Mesenchymal stem cell (in vitro differentiated cells and primary cell): Measurements from ENCODE around the gene SMURF2.
A peak's percentile ranks its signal among the peaks of the same experiment; 100 is the strongest.
"Not testable (repeated sequence)": the region's sequence is repeated elsewhere in the genome, so short reads cannot be mapped to it uniquely, and the experiment has no call there.

ENCODE experiments used
- DNase-seq: peaks from one replicate; pipeline ENCODE4 v3.0.0-alpha.2; 2013
- H2AFZ ChIP-seq: one replicate; pipeline ENCODE4 v1.6.1; 2013; ENCODE audit warnings: low read depth, mild to moderate bottlenecking, control low read depth, inconsistent platforms, low read length, moderate library complexity
- H2AK5ac ChIP-seq: 2 replicates; pipeline ENCODE4 v1.6.1; 2013; ENCODE audit warnings: low read length, moderate library complexity, mild to moderate bottlenecking, inconsistent platforms; ENCODE audit not compliant: severe bottlenecking
- H2BK120ac ChIP-seq: one replicate; pipeline ENCODE4 v1.6.1; 2013; ENCODE audit warnings: low read depth, mild to moderate bottlenecking, inconsistent platforms, low read length, moderate library complexity
- H2BK12ac ChIP-seq, 2 experiments: one replicate each; pipeline ENCODE4 v1.6.1; 2013; ENCODE audit warnings: inconsistent platforms in 2 of 2, low read length in 2 of 2, mild to moderate bottlenecking in 2 of 2, moderate library complexity in 2 of 2, control low read depth in 1 of 2
- H2BK15ac ChIP-seq: one replicate; pipeline ENCODE4 v1.6.1; 2013; ENCODE audit warnings: mild to moderate bottlenecking, low read depth, inconsistent platforms; ENCODE audit not compliant: poor library complexity, severe bottlenecking
- H2BK5ac ChIP-seq: 2 replicates; pipeline ENCODE4 v1.6.1; 2013; ENCODE audit warnings: low read depth, mild to moderate bottlenecking, low read length, control low read depth, inconsistent platforms; ENCODE audit not compliant: poor library complexity, severe bottlenecking
- H3K14ac ChIP-seq, 2 experiments: one replicate each; pipeline ENCODE4 v1.6.1; 2013; ENCODE audit warnings: inconsistent platforms in 2 of 2, low read length in 2 of 2, control low read depth in 1 of 2, mild to moderate bottlenecking in 1 of 2, moderate library complexity in 1 of 2
- H3K18ac ChIP-seq, 2 experiments: one replicate each; pipeline ENCODE4 v1.6.1; 2013; ENCODE audit warnings: inconsistent platforms in 2 of 2, low read length in 2 of 2, control low read depth in 1 of 2, low read depth in 1 of 2, mild to moderate bottlenecking in 1 of 2
- H3K23ac ChIP-seq, 2 experiments: one replicate each; pipeline ENCODE4 v1.6.1; 2013; ENCODE audit warnings: inconsistent platforms in 2 of 2, low read length in 2 of 2, mild to moderate bottlenecking in 2 of 2, moderate library complexity in 2 of 2, control low read depth in 1 of 2
- H3K27ac ChIP-seq: 2 replicates; pipeline ENCODE4 v1.5.1; 2013; ENCODE audit warnings: mild to moderate bottlenecking, moderate library complexity, low read length, control low read depth, inconsistent platforms; ENCODE audit not compliant: poor library complexity, severe bottlenecking
- H3K27me3 ChIP-seq, 2 experiments: 2 replicates each; pipeline versions ENCODE4 v1.6.1 to v1.7.0; 2013; ENCODE audit warnings: low read length in 2 of 2, mild to moderate bottlenecking in 2 of 2, moderate library complexity in 2 of 2, control low read depth in 1 of 2, inconsistent platforms in 1 of 2; ENCODE audit not compliant: control insufficient read depth in 1 of 2, insufficient read depth in 1 of 2
- H3K36me3 ChIP-seq, 2 experiments: 2 replicates each; pipeline versions ENCODE4 v1.6.1 to v1.7.0; 2013; ENCODE audit warnings: low read length in 2 of 2, control low read depth in 1 of 2, inconsistent platforms in 1 of 2, low read depth in 1 of 2, mild to moderate bottlenecking in 1 of 2; ENCODE audit not compliant: insufficient read depth in 2 of 2, control insufficient read depth in 1 of 2
- H3K4ac ChIP-seq, 2 experiments: one replicate each; pipeline ENCODE4 v1.6.1; 2013; ENCODE audit warnings: inconsistent platforms in 2 of 2, low read length in 2 of 2, mild to moderate bottlenecking in 2 of 2, moderate library complexity in 2 of 2, control low read depth in 1 of 2, low read depth in 1 of 2
- H3K4me1 ChIP-seq: 2 replicates; pipeline ENCODE4 v1.6.1; 2013; ENCODE audit warnings: low read depth, low read length, control low read depth; ENCODE audit not compliant: control insufficient read depth, insufficient read depth
- H3K4me2 ChIP-seq: 2 replicates; pipeline ENCODE4 v1.6.1; 2013; ENCODE audit warnings: low read length, mild to moderate bottlenecking, inconsistent platforms; ENCODE audit not compliant: poor library complexity, severe bottlenecking
- H3K4me3 ChIP-seq, 2 experiments: 2 replicates each; pipeline versions ENCODE4 v1.5.1 to v1.7.0; 2013; ENCODE audit warnings: low read length in 2 of 2, mild to moderate bottlenecking in 2 of 2, control low read depth in 1 of 2, low read depth in 1 of 2; ENCODE audit not compliant: insufficient read depth in 1 of 2
- H3K79me1 ChIP-seq: replicated peaks from 2 replicates; pipeline ENCODE4 v1.6.1; 2013; ENCODE audit warnings: mild to moderate bottlenecking, control low read depth, low read length, inconsistent platforms; ENCODE audit not compliant: poor library complexity, severe bottlenecking
- H3K9ac ChIP-seq: 2 replicates; pipeline ENCODE4 v1.7.0; 2013; ENCODE audit warnings: mild to moderate bottlenecking, low read length, moderate library complexity
- H3K9me3 ChIP-seq: 2 replicates; pipeline ENCODE4 v1.7.0; 2013; ENCODE audit warnings: mild to moderate bottlenecking, low read length; ENCODE audit not compliant: control insufficient read depth
- H4K8ac ChIP-seq: one replicate; pipeline ENCODE4 v1.6.1; 2013; ENCODE audit warnings: inconsistent platforms, mild to moderate bottlenecking, low read length, moderate library complexity
- H4K91ac ChIP-seq: one replicate; pipeline ENCODE4 v1.6.1; 2013; ENCODE audit warnings: mild to moderate bottlenecking, low read length, inconsistent platforms
- WGBS: methylation state at CpG from one replicate; pipeline ENCODE4 v1.1.7; 2013; ENCODE audit warnings: mixed read lengths; 5-methylcytosine and 5-hydroxymethylcytosine counted together

Gene SMURF2

DNA sequence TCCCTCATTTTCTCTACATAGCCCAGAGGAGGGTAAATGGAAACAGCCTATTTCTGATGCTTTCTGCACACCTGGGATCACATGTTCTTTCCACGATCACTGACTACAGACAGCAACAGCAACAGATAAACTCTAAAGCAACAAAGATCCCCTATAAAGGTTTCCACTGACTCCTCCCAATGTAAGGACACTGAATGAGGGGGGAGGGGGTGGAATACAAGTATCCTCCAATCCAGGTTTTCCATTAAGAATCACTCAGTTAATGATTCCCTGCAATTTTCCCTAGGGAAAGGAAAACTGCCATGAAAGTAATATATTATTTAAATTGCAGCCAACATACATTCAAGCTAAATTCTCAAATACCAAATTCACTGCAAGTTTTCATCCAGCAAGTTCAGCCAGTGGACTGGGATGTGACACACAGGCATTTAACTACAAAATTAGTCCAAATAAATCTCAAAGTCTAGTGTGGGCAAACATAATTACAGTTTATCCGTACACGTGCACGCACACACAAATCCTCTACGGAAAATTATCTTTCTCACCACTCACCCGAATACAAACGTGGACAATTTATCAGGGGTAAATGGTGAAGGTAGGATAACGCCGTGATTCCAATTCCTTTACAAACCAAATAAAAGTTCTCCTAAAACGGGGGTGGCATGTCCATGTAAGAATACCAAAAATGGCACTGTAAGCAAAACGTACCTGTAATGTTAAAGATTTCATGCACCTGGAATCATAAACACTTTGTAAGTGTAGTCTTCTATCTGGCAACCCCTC, 1.7 kb downstream of the SMURF2 start:
- not testable (repeated sequence) for H3K27me3 ChIP-seq, H4K8ac ChIP-seq, H2AK5ac ChIP-seq, H2BK15ac ChIP-seq, H2BK120ac ChIP-seq, H3K4ac ChIP-seq, H2BK5ac ChIP-seq, H3K79me1 ChIP-seq, H3K14ac ChIP-seq, H3K9me3 ChIP-seq, H2AFZ ChIP-seq, H3K23ac ChIP-seq, H2BK12ac ChIP-seq, H4K91ac ChIP-seq, H3K36me3 ChIP-seq
- peak; percentile 82 for DNase-seq
- Histone ChIP-seq H3K27ac (peak overlapping the region; percentile 81), H3K18ac (peak overlapping the region in 1 of 2 experiments; percentile 77), H3K4me3 (peak overlapping the region in 1 of 2 experiments; percentile 95), H3K4me2 (peak overlapping the region; percentile 53), H3K4me1 (peaks cover 10% of the 10 kb centered on the region), H3K9ac (peak overlapping the region; percentile 97)
- 0% methylated on average over 2 of the region's 11 CpGs for WGBS

DNA sequence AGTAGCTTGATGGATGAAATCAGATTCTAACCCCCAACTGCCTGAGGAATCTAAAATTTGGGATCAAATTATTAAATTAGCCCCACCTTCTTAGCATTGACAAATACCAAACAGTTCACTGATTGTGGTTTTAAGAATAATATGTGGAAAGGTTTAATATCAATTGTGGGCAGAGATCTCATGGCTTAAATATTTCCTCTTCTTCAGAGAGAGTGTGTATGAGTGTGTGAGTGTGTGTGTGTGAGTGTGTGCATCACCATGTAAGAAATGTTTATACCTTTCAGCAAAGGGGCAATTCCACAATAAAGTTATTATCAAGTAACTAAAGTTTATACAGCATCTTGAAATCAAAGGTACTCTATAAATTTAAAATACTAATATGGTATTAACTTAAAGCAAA, 3.2 kb downstream of the SMURF2 start:
- Histone ChIP-seq H3K4me2 (peak overlapping the region; percentile 34), H2BK15ac (no peak overlapping the region), H2BK5ac (no peak overlapping the region), H3K4me1 (peaks cover 7% of the 10 kb centered on the region), H3K79me1 (no peaks in the 10 kb centered on the region), H3K9me3 (peaks cover 3% of the 10 kb centered on the region), H3K14ac (no peak overlapping the region), H2BK120ac (no peak overlapping the region), H3K36me3 (no peaks in the 10 kb centered on the region), H3K23ac (no peak overlapping the region), H3K4ac (no peak overlapping the region), H3K9ac (peak overlapping the region; percentile 97), H4K91ac (no peak overlapping the region), H3K18ac (no peak overlapping the region), H2BK12ac (no peak overlapping the region), H3K27ac (peak overlapping the region; percentile 60), H3K27me3 (no peaks in the 10 kb centered on the region), H2AK5ac (no peak overlapping the region), H3K4me3 (peak overlapping the region in 1 of 2 experiments; percentile 95), H4K8ac (no peak overlapping the region), H2AFZ (no peak overlapping the region)
- peak; percentile 79 for DNase-seq

DNA sequence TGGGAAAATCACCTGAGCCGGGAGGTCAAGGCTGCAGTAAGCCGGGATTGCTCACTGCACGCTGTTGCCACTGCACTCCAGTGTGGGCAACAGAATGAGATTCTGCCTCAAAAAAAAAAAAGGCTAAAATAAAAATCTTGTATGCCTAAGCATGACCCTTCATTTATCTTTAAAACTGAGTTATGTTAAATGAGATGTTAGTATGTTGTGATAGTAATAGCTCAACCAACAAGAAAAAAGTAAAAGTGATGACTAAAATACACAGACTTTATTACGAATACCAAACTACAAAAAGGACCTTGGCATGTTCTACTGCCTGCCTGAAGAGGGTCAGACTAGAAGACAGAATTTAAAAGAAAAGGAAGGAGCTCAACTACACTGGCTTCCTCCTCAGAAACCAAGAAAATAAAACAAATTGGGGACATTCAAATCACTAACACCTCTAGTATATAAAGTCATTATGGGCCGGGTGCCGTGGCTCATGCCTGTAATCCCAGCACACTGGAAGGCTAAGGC, 4.4 kb downstream of the SMURF2 start:
- no peak overlapping the region for H2AFZ ChIP-seq
- no peaks in the 10 kb centered on the region for H3K27me3 ChIP-seq
- H3K79me1 ChIP-seq = no peaks in the 10 kb centered on the region
- H3K36me3 ChIP-seq = no peaks in the 10 kb centered on the region
- H4K8ac ChIP-seq = no peak overlapping the region
- peaks cover 3% of the 10 kb centered on the region for H3K9me3 ChIP-seq
- no peak overlapping the region for H2AK5ac ChIP-seq
- no peak overlapping the region for H2BK15ac ChIP-seq
- H3K4me1 ChIP-seq = peaks cover 5% of the 10 kb centered on the region
- H4K91ac ChIP-seq = no peak overlapping the region
- no peak overlapping the region for H3K4ac ChIP-seq
- DNase-seq = no peak
- no peak overlapping the region for H2BK120ac ChIP-seq
- peak overlapping the region in 1 of 2 experiments; percentile 95 for H3K4me3 ChIP-seq
- H3K9ac ChIP-seq = peak overlapping the region; percentile 97
- H3K14ac ChIP-seq = no peak overlapping the region
- H2BK12ac ChIP-seq = no peak overlapping the region
- H3K27ac ChIP-seq = peak overlapping the region; percentile 63
- no peak overlapping the region for H2BK5ac ChIP-seq
- 75% methylated on average over 5 of the region's 6 CpGs for WGBS
- no peak overlapping the region for H3K4me2 ChIP-seq
- H3K23ac ChIP-seq = no peak overlapping the region
- no peak overlapping the region for H3K18ac ChIP-seq

DNA sequence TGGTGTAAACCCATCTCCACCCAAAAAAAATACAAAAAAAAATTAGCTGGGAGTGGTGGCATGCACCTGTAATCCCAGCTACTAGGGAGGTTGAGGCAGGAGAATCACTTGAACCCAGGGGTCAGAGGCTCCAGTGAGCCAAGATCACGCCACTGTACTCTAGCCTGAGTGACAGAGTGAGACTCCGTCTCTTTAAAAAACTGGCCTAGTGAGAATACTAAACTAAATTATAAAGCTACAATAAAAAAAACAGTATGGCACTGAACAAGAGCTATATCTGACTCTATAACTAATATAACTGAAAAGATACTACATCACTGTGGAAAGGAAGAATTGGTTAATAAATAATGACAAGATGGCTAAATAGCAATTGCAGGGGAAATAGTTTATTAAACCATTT, 6.4 kb downstream of the SMURF2 start:
- WGBS = no CpG with 5 or more reads among the region's 2 CpGs
- no peak overlapping the region for H3K9ac ChIP-seq
- no peak overlapping the region for H4K8ac ChIP-seq

More for the DNA sequence above, 6.4 kb downstream of the SMURF2 start:
- Histone ChIP-seq H3K23ac (no peak overlapping the region), H3K36me3 (no peaks in the 10 kb centered on the region), H3K4me2 (no peak overlapping the region), H2AFZ (no peak overlapping the region), H2AK5ac (no peak overlapping the region), H2BK5ac (no peak overlapping the region), H3K14ac (no peak overlapping the region), H3K27me3 (no peaks in the 10 kb centered on the region), H3K18ac (no peak overlapping the region), H3K4me3 (peak overlapping the region in 1 of 2 experiments; percentile 95), H3K4ac (no peak overlapping the region), H3K4me1 (peaks cover 3% of the 10 kb centered on the region), H3K27ac (no peak overlapping the region), H3K79me1 (no peaks in the 10 kb centered on the region), H2BK15ac (no peak overlapping the region), H2BK12ac (no peak overlapping the region), H4K91ac (no peak overlapping the region), H2BK120ac (no peak overlapping the region), H3K9me3 (peaks cover 3% of the 10 kb centered on the region)
- no peak for DNase-seq
